ENCODE data around the gene LHPP. TPM values are rescaled to one million over a fixed set of nuclear protein-coding genes. Genes with fewer than 3 reads are reported as not detected.
A peak's percentile ranks its signal among the peaks of the same experiment; 100 is the strongest.

LHPP gene
- total RNA-seq, 6 donors from 2014 or later: 12.0 to 21.4 (median 16.4) TPM

DNA sequence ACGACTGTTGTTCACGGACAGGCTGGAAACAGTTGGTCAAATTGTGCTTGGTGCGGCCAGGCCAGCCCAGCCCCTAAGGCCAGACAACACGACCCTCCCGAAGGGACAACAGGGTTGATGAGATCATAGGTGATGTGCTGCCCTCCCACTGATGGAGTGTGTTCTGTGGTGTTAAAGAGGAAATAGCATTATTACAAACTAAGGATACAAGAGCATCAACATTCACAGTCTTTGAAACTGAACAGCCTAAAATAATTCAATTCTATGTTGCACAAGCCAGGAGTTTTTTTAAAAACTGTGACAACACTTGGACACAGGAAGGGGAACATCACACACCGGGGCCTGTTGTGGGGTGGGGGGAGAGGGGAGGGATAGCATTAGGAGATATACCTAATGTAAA is 194.9 kb downstream of the LHPP start:
- TF ChIP-seq POLR2A (IDR thresholded peaks at IDR 0.05) (no peak), EP300 (IDR thresholded peaks at IDR 0.05) (no peak), CTCF (IDR thresholded peaks at IDR 0.05) (no peak), POLR2AphosphoS5 (IDR thresholded peaks at IDR 0.05) (no peak)
- ATAC-seq (ENCODE audit: low FRiP score in 2 of 2): no peak
- H3K36me3 ChIP-seq: no peaks in the 10 kb centered on the region
- 83 to 84% methylated on average over 6 of the region's 6 CpGs for WGBS, 2 donors
- peak overlapping the region in 1 of 4 donors; percentile 77 for H3K27ac ChIP-seq
- no peaks in the 10 kb centered on the region for H3K9me3 ChIP-seq
- no peaks in the 10 kb centered on the region for H3K27me3 ChIP-seq
- H3K4me1 ChIP-seq: peaks cover 37 to 71% (median 56%) of the 10 kb centered on the region in 4 donors
- DNase-seq: no peak
- H3K4me3 ChIP-seq: no peak overlapping the region

GRCh38 chr10:124657806-124658205 is 196.2 kb downstream of the LHPP start:
- Histone ChIP-seq H3K36me3 (peaks cover 0 to under 1% (median 0%) of the 10 kb centered on the region in 4 donors), H3K27ac (peak overlapping the region; percentile 3 to 59 (median 42)), H3K9me3 (no peaks in the 10 kb centered on the region), H3K4me3 (no peak overlapping the region), H3K4me1 (peaks cover 28 to 61% (median 51%) of the 10 kb centered on the region in 4 donors), H3K27me3 (no peaks in the 10 kb centered on the region)
- no peak for TF ChIP-seq POLR2A (IDR thresholded peaks at IDR 0.05)
- no peak for TF ChIP-seq CTCF (IDR thresholded peaks at IDR 0.05)
- no peak for TF ChIP-seq EP300 (IDR thresholded peaks at IDR 0.05)
- no peak for TF ChIP-seq POLR2AphosphoS5 (IDR thresholded peaks at IDR 0.05)
- DNase-seq (no peak), ATAC-seq (ENCODE audit: low FRiP score in 2 of 2) (peak in 1 of 2 donors; percentile 22)
- WGBS, 2 donors: 73 to 74% methylated on average over 8 to 9 of the region's 9 CpGs

- no peaks in the 10 kb centered on the region for H3K9me3 ChIP-seq
- peaks cover 0 to 7% (median 3%) of the 10 kb centered on the region in 4 donors for H3K36me3 ChIP-seq
- no peak for TF ChIP-seq POLR2A (IDR thresholded peaks at IDR 0.05)
- TF ChIP-seq POLR2AphosphoS5 (IDR thresholded peaks at IDR 0.05): no peak
- DNase-seq (no peak), ATAC-seq (ENCODE audit: low FRiP score in 2 of 2) (no peak)
- H3K27ac ChIP-seq: peak overlapping the region; percentile 3 to 59 (median 42)
- WGBS, 2 donors: 93 to 95% methylated on average over 10 to 12 of the region's 12 CpGs
- peaks cover 19 to 52% (median 42%) of the 10 kb centered on the region in 4 donors for H3K4me1 ChIP-seq
- H3K27me3 ChIP-seq: no peaks in the 10 kb centered on the region
- H3K4me3 ChIP-seq: no peak overlapping the region
Measured at GRCh38 chr10:124658591-124659242, 197.1 kb downstream of the LHPP start.

DNA sequence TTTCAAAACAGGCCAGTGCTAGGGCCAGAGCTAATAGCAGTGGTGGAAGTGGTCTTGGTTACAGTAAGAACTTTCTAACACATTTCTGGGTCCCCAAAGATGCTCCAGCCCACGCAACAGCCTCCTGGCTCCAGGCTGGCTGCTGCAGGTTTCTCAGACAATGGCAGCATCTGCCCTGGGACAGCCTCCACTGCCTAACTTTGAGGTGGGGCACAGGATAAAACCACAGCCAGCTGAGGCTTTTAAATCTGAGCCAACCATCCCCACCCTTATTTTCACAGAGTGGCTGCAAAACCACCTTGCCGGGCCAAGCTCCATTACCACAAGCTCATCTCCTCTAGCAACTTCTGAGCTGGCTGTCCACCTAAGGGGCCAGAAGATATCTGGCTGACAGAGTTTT is 197.8 kb downstream of the LHPP start:
- H3K27ac ChIP-seq: peak overlapping the region in 2 of 4 donors; percentile 18 to 42
- H3K27me3 ChIP-seq: no peaks in the 10 kb centered on the region
- H3K36me3 ChIP-seq: peaks cover 0 to 7% (median 3%) of the 10 kb centered on the region in 4 donors
- no peak for ATAC-seq (ENCODE audit: low FRiP score in 2 of 2)
- 54 to 82% methylated on average over 2 of the region's 2 CpGs for WGBS, 2 donors
- no peaks in the 10 kb centered on the region for H3K9me3 ChIP-seq
- H3K4me3 ChIP-seq: no peak overlapping the region
- peaks cover 15 to 45% (median 35%) of the 10 kb centered on the region in 4 donors for H3K4me1 ChIP-seq
- TF ChIP-seq POLR2AphosphoS5 (IDR thresholded peaks at IDR 0.05): no peak
- TF ChIP-seq EP300 (IDR thresholded peaks at IDR 0.05): no peak
- no peak for TF ChIP-seq POLR2A (IDR thresholded peaks at IDR 0.05)
- TF ChIP-seq CTCF (IDR thresholded peaks at IDR 0.05): no peak
- no peak for DNase-seq

- TF ChIP-seq POLR2A (IDR thresholded peaks at IDR 0.05) (no peak), CTCF (IDR thresholded peaks at IDR 0.05) (no peak), POLR2AphosphoS5 (IDR thresholded peaks at IDR 0.05) (peak in 1 of 2 donors; percentile 7), EP300 (IDR thresholded peaks at IDR 0.05) (no peak)
- WGBS, 2 donors: 56 to 62% methylated on average over 7 to 12 of the region's 12 CpGs
- Histone ChIP-seq H3K4me1 (peaks cover 15 to 36% (median 24%) of the 10 kb centered on the region in 4 donors), H3K36me3 (peaks cover 0 to 7% (median 3%) of the 10 kb centered on the region in 4 donors), H3K9me3 (no peaks in the 10 kb centered on the region), H3K4me3 (no peak overlapping the region), H3K27ac (peak overlapping the region in 2 of 4 donors; percentile 43 to 58), H3K27me3 (no peaks in the 10 kb centered on the region)
- DNase-seq (no peak), ATAC-seq (ENCODE audit: low FRiP score in 2 of 2) (no peak)
Measured at GRCh38 chr10:124660404-124661125, 198.9 kb downstream of the LHPP start.
